Heart right ventricle (tissue), 16 donors: ENCODE data around the gene TGFBR2. TPM values are rescaled to one million over a fixed set of nuclear protein-coding genes. Genes with fewer than 3 reads are reported as not detected.

Source experiments
- ATAC-seq, 8 donors: fragments of 200-7000 bp; cut with Tn5 transposase; one replicate each; pipeline ENCODE4 v1.9.1; 2020; ENCODE audit warnings: mild to moderate bottlenecking in 8 of 8, moderate library complexity in 8 of 8, moderate number of reproducible peaks in 1 of 8
- DNase-seq, 2 donors: peaks; one replicate each; pipeline ENCODE4 v3.0.0-alpha.2; 2020
- H3K27ac ChIP-seq, 10 donors: fragments of 200-600 bp; sonication (generic) in 2 of 10; one replicate each; pipeline versions ENCODE4 v1.5.0 to v1.8.0; 2020 to 2022; ENCODE audit warnings: mild to moderate bottlenecking in 3 of 10
- H3K27me3 ChIP-seq, 7 donors: fragments of 200-600 bp; one replicate each; pipeline ENCODE4 v1.8.0; 2021 to 2022; ENCODE audit warnings: mild to moderate bottlenecking in 2 of 7
- H3K36me3 ChIP-seq, 9 donors: fragments of 200-600 bp; sonication (generic) in 1 of 9; one replicate each; pipeline versions ENCODE4 v1.5.0 to v1.8.0; 2020 to 2022; ENCODE audit warnings: mild to moderate bottlenecking in 2 of 9
- H3K4me1 ChIP-seq, 9 donors: fragments of 200-600 bp; sonication (generic) in 1 of 9; one replicate each; pipeline versions ENCODE4 v1.5.0 to v1.8.0; 2020 to 2022; ENCODE audit warnings: mild to moderate bottlenecking in 4 of 9
- H3K4me3 ChIP-seq, 10 donors: fragments of 200-600 bp; sonication (generic) in 2 of 10; one replicate each; pipeline versions ENCODE4 v1.5.0 to v1.8.0; 2020 to 2022; ENCODE audit warnings: mild to moderate bottlenecking in 7 of 10, moderate library complexity in 2 of 10
- H3K9me3 ChIP-seq, 11 donors: fragments of 200-600 bp in 10 of 11; sonication (generic) in 2 of 11; one replicate each; pipeline versions ENCODE4 v1.5.0 to v1.8.0; 2013 to 2022; ENCODE audit warnings: mild to moderate bottlenecking in 2 of 11, control low read depth in 1 of 11, moderate library complexity in 1 of 11
- WGBS, 2 donors: extraction: QIAGEN DNeasy Blood & Tissue Kit; methylation state at CpG; one replicate each; pipeline ENCODE4 v1.1.7; 2013; ENCODE audit warnings: inconsistent platforms in 1 of 2; 5-methylcytosine and 5-hydroxymethylcytosine counted together
- intact Hi-C, 10 donors: fragments of 100-400 bp; cut with DNase I; formaldehyde crosslinking; loops; one replicate each; pipeline versions ENCODE4 v1.11.1 to v1.14.2; 2022
- polyA plus RNA-seq, 2 donors: library from polyadenylated mRNA; stranded (reverse); fragments of 200-250 nt; gene quantifications; one replicate each; pipeline ENCODE4 v1.2.3, GENCODE V29; 2013
- total RNA-seq, 10 donors: library from RNA; stranded (reverse); fragmentation: NEBNext Ultra II Directional in 3 of 10; extraction: Animal tissue kit (Norgen Biotek cat#: 25700) in 3 of 10; gene quantifications; one replicate each; pipeline versions ENCODE4 v1.2.1 to v1.2.4, GENCODE V29; 2021 to 2023
- TF ChIP-seq, protein P1 (sequence below), 9 donors: fragments of 200-600 bp; sonication (generic) in 2 of 9; IDR thresholded peaks; one replicate each; pipeline versions ENCODE4 v1.5.0 to v1.8.0; 2021 to 2022; ENCODE audit warnings: antibody characterized with exemption in 9 of 9, mild to moderate bottlenecking in 5 of 9, moderate library complexity in 1 of 9
- donor health status: Arrhythmogenic right ventricular cardiomyopathy.
- donor health status: ischemic (EF 13 %, LVEDD 7.1; RV severe dilation, severe dysfunction).
- donor health status: healthy with polysubstance abuse.
- donor health status: DM: no; HTN: yes; CAD: no.
- donor health status: DM: no; HTN: no; CAD: no.
- donor health status: ischemic (EF 25% LVEDD 6.9; RV normal size, moderate dysfunction).
- donor health status: ischemic (EF 25% LVEDD 5.7; RV mildly dilated, moderate dysfunction).
- donor health status: healthy.
- donor health status: DM: yes; HTN: yes; CAD: no.
- donor health status: Ischemic cardiomyopathy.
- donor health status: ischemic (EF 35%, LVEDD 5.7; RV mildly dilated, moderate dysfunction).
- donor health status: nonischemic (EF 11% LVEDD 7.7; RV severe dilation, severe dysfunction).
- donor health status: DM: yes; HTN: yes; CAD: no.
- donor health status: PGD.
- donor health status: ischemic (EF 29% LVEDD 5.4; RV normal size, mild dysfunction).
- donor health status: nonischemic (EF 23%, LVEDD 6.1; RV moderate dilation, normal function).

TGFBR2 gene
- total and polyA plus RNA-seq, 12 donors: 14.6 to 197 (median 82.8) TPM

DNA sequence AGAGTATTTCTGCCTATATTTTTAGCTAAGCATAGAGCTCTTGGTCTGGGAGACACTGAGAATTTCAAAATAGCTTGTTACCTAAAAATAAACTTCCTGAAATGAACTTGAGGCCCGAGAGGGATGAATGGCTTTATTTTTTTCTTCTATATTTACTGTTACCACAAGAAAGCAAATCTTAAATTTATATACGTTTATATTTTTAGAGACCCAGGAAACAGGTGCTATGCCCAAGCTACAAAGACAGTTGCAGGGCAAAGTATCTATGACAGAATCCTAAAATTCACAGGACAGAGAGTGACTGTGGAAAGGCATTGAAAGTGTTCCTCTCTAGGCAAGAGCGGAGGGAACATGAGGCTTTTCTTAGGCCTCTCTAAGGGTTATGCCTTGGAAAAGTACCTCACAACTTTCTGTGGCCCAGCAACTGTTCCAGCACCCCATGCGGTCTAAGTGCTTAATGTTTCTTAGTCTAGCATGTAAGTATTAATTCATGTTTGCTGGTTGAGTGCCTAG lies 36.5 kb downstream of the TGFBR2 start:
- Histone ChIP-seq H3K36me3 (peaks cover 0 to 53% (median 14%) of the 10 kb centered on the region in 9 donors), H3K4me1 (peaks cover 16 to 100% (median 75%) of the 10 kb centered on the region in 9 donors), H3K4me3 (no peak overlapping the region), H3K27ac (peak overlapping the region in 9 of 10 donors; percentile 13 to 84 (median 72)), H3K9me3 (no peaks in the 10 kb centered on the region), H3K27me3 (no peaks in the 10 kb centered on the region)
- TF ChIP-seq, protein P1, sequence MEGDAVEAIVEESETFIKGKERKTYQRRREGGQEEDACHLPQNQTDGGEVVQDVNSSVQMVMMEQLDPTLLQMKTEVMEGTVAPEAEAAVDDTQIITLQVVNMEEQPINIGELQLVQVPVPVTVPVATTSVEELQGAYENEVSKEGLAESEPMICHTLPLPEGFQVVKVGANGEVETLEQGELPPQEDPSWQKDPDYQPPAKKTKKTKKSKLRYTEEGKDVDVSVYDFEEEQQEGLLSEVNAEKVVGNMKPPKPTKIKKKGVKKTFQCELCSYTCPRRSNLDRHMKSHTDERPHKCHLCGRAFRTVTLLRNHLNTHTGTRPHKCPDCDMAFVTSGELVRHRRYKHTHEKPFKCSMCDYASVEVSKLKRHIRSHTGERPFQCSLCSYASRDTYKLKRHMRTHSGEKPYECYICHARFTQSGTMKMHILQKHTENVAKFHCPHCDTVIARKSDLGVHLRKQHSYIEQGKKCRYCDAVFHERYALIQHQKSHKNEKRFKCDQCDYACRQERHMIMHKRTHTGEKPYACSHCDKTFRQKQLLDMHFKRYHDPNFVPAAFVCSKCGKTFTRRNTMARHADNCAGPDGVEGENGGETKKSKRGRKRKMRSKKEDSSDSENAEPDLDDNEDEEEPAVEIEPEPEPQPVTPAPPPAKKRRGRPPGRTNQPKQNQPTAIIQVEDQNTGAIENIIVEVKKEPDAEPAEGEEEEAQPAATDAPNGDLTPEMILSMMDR (IDR thresholded peaks at IDR 0.05): no peak
- ATAC-seq (peak in 6 of 8 donors; percentile 10 to 55 (median 40)), DNase-seq (no peak)
- intact Hi-C loops: no loop called here
- 11 to 26% methylated on average over 4 of the region's 4 CpGs for WGBS, 2 donors

DNA sequence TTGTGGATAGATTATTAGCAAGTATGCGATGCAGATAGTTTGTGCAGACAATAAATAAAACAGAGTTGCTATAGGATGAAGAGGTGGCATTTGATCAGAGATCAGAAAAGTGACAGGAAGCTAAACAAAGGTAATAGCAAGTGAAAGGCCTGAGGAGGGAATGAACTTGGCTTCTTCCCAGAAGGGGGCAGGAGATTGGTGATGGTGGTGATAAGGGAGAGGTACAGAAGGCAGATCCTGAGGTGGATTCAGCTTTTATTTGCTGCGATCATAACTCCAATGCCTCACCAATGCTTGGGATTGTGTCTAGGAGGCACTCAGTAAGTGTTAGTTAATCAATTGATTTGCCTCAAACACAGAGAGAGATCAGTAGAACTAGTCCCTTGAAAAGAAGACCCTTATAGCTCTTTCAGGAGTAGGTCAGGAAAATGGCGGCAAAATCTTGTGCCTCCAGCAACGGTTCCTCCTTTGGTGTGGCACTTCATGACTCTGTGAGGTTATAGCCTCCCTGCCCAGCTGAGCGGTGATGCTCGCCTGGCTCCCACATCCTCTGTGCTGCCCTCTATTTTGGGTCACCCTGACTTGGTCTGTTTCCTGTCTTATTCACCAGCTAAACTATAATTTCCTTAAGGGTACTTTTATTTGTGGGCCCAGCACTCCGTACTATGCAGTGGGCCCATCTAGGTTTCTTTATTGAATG lies 37.5 kb downstream of the TGFBR2 start:
- DNase-seq (no peak), ATAC-seq (peak in 6 of 8 donors; percentile 3 to 33 (median 14))
- TF ChIP-seq, protein P1 (IDR thresholded peaks at IDR 0.05): no peak
- peak overlapping the region in 9 of 10 donors; percentile 13 to 84 (median 72) for H3K27ac ChIP-seq
- intact Hi-C loops: no loop called here
- WGBS, 2 donors: 85 to 92% methylated on average over 7 of the region's 7 CpGs
- no peaks in the 10 kb centered on the region for H3K27me3 ChIP-seq
- H3K4me3 ChIP-seq: no peak overlapping the region
- no peaks in the 10 kb centered on the region for H3K9me3 ChIP-seq
- H3K36me3 ChIP-seq: peaks cover 0 to 56% (median 14%) of the 10 kb centered on the region in 9 donors
- H3K4me1 ChIP-seq: peaks cover 15 to 98% (median 71%) of the 10 kb centered on the region in 9 donors

DNA sequence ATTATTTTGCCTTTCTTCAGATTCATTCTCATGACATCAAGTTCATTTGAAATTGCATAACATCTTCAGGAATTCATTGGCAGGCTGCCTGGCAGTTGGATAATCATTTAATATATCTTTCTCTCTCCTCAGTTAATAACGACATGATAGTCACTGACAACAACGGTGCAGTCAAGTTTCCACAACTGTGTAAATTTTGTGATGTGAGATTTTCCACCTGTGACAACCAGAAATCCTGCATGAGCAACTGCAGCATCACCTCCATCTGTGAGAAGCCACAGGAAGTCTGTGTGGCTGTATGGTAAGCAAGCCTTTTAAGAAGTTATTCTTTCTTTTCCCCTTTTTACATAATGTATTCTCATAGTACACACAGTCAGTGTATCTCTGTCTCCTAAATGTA lies 38.2 kb downstream of the TGFBR2 start:
- H3K4me3 ChIP-seq: no peak overlapping the region
- TF ChIP-seq, protein P1 (IDR thresholded peaks at IDR 0.05): no peak
- H3K27me3 ChIP-seq: no peaks in the 10 kb centered on the region
- peak in 1 of 2 donors; percentile 68 for DNase-seq
- H3K4me1 ChIP-seq: peaks cover 13 to 98% (median 71%) of the 10 kb centered on the region in 9 donors
- intact Hi-C loops: loop anchor here in 1 of 10 donors (5.0 kb wide), 1 partner anchor 32 kb away; no protein-coding TSS in a partner anchor
- H3K36me3 ChIP-seq: peaks cover 0 to 61% (median 14%) of the 10 kb centered on the region in 9 donors
- H3K27ac ChIP-seq: peak overlapping the region in 8 of 10 donors; percentile 66 to 84 (median 72)
- WGBS, 2 donors: 0% methylated on average over 2 of the region's 2 CpGs
- ATAC-seq: peak in 6 of 8 donors; percentile 6 to 48 (median 20)
- H3K9me3 ChIP-seq: no peaks in the 10 kb centered on the region

DNA sequence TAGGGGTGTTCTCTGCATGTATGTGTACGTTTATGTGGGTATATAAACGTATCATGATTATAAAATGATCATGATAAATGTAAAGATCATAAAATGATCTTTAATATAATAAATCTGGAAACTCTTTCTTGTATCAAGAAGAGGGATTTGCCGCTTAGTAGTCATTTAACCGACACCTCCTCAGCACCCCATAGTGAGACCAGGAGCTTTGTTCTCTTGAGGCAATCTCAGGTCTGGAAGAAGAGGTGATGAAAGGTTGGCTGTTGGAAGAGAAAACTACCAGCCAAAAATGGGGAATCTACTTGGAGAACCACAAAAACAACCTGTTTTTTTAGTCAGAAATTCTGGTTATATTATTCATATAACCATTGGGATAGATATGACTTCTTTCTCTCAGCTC lies 38.7 kb downstream of the TGFBR2 start:
- Histone ChIP-seq H3K4me3 (no peak overlapping the region), H3K27ac (peak overlapping the region in 6 of 10 donors; percentile 3 to 84 (median 68)), H3K36me3 (peaks cover 0 to 61% (median 17%) of the 10 kb centered on the region in 9 donors), H3K27me3 (no peaks in the 10 kb centered on the region), H3K9me3 (no peaks in the 10 kb centered on the region), H3K4me1 (peaks cover 13 to 98% (median 71%) of the 10 kb centered on the region in 9 donors)
- TF ChIP-seq, protein P1 (IDR thresholded peaks at IDR 0.05): no peak
- no peak for ATAC-seq
- WGBS, 2 donors: 87 to 90% methylated on average over 4 of the region's 4 CpGs
- no peak for DNase-seq
- intact Hi-C loops: loop anchor here in 1 of 10 donors (5.0 kb wide), 1 partner anchor 33 kb away; no protein-coding TSS in a partner anchor
